ENCODE results near the gene TEX52. TPM values are rescaled to one million over a fixed set of nuclear protein-coding genes. Genes with fewer than 3 reads are reported as not detected.

The TEX52 gene
- total and polyA plus RNA-seq, 2 of the 13 experiments (the other 11 are each of a cell fraction or from before 2014, with no cell fraction given), result 0.05 TPM; not detected in 1

DNA sequence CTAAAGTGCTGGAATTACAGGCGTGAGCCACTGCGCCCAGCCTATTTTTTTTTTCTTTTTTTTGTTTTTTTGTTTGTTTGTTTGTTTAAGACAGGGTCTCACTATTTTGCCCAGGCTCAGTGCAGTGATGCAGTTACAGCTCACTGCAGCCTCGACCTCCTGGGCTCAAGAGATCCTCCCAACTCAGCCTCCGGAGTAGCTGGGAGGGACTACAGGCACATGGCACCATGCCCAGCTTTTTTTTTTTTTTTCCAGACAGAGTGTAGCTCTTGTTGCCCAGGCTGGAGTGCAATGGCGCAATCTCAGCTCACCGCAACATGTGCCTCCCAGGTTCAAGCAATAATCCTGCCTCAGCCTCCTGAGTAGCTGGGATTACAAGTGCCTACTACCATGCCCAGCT lies 50.1 kb downstream of the TEX52 start (continued):
- TF ChIP-seq, protein P1, sequence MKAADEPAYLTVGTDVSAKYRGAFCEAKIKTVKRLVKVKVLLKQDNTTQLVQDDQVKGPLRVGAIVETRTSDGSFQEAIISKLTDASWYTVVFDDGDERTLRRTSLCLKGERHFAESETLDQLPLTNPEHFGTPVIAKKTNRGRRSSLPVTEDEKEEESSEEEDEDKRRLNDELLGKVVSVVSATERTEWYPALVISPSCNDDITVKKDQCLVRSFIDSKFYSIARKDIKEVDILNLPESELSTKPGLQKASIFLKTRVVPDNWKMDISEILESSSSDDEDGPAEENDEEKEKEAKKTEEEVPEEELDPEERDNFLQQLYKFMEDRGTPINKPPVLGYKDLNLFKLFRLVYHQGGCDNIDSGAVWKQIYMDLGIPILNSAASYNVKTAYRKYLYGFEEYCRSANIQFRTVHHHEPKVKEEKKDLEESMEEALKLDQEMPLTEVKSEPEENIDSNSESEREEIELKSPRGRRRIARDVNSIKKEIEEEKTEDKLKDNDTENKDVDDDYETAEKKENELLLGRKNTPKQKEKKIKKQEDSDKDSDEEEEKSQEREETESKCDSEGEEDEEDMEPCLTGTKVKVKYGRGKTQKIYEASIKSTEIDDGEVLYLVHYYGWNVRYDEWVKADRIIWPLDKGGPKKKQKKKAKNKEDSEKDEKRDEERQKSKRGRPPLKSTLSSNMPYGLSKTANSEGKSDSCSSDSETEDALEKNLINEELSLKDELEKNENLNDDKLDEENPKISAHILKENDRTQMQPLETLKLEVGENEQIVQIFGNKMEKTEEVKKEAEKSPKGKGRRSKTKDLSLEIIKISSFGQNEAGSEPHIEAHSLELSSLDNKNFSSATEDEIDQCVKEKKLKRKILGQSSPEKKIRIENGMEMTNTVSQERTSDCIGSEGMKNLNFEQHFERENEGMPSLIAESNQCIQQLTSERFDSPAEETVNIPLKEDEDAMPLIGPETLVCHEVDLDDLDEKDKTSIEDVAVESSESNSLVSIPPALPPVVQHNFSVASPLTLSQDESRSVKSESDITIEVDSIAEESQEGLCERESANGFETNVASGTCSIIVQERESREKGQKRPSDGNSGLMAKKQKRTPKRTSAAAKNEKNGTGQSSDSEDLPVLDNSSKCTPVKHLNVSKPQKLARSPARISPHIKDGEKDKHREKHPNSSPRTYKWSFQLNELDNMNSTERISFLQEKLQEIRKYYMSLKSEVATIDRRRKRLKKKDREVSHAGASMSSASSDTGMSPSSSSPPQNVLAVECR (CRISPR knock-in tag; IDR thresholded peaks at IDR 0.05; ENCODE audit: borderline replicate concordance), result no peak
- TF ChIP-seq, protein P2, sequence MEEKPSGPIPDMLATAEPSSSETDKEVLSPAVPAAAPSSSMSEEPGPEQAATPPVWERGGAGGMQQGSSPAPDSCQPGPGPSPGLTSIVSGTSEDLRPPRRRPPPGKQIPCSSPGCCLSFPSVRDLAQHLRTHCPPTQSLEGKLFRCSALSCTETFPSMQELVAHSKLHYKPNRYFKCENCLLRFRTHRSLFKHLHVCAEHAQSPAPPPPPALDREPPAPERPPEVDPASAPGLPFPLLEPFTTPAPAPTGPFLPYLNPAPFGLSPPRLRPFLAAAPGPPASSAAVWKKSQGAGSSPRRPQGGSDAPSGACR (CRISPR knock-in tag; IDR thresholded peaks at IDR 0.05), result no peak
- TF ChIP-seq SMARCC2 (IDR thresholded peaks at IDR 0.05) (no peak), KLF13 (CRISPR knock-in tag; IDR thresholded peaks at IDR 0.05) (no peak), FOXP1 (IDR thresholded peaks at IDR 0.05) (no peak), FOXP1 (CRISPR knock-in tag; IDR thresholded peaks at IDR 0.05) (no peak), HOXA3 (CRISPR knock-in tag; IDR thresholded peaks at IDR 0.05) (no peak), CEBPB (IDR thresholded peaks at IDR 0.05; ENCODE audit: borderline replicate concordance, low read depth, low read length) (peak; percentile 41; the same call in 1 of the 2 replicates), AHR (CRISPR knock-in tag; IDR thresholded peaks at IDR 0.05) (no peak), ZNF30 (CRISPR knock-in tag; IDR thresholded peaks at IDR 0.05) (no peak)
- TF ChIP-seq, protein P3, sequence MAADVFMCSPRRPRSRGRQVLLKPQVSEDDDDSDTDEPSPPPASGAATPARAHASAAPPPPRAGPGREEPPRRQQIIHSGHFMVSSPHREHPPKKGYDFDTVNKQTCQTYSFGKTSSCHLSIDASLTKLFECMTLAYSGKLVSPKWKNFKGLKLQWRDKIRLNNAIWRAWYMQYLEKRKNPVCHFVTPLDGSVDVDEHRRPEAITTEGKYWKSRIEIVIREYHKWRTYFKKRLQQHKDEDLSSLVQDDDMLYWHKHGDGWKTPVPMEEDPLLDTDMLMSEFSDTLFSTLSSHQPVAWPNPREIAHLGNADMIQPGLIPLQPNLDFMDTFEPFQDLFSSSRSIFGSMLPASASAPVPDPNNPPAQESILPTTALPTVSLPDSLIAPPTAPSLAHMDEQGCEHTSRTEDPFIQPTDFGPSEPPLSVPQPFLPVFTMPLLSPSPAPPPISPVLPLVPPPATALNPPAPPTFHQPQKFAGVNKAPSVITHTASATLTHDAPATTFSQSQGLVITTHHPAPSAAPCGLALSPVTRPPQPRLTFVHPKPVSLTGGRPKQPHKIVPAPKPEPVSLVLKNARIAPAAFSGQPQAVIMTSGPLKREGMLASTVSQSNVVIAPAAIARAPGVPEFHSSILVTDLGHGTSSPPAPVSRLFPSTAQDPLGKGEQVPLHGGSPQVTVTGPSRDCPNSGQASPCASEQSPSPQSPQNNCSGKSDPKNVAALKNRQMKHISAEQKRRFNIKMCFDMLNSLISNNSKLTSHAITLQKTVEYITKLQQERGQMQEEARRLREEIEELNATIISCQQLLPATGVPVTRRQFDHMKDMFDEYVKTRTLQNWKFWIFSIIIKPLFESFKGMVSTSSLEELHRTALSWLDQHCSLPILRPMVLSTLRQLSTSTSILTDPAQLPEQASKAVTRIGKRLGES (CRISPR knock-in tag; IDR thresholded peaks at IDR 0.05; ENCODE audit: borderline replicate concordance), result no peak
- TF ChIP-seq, protein P4, sequence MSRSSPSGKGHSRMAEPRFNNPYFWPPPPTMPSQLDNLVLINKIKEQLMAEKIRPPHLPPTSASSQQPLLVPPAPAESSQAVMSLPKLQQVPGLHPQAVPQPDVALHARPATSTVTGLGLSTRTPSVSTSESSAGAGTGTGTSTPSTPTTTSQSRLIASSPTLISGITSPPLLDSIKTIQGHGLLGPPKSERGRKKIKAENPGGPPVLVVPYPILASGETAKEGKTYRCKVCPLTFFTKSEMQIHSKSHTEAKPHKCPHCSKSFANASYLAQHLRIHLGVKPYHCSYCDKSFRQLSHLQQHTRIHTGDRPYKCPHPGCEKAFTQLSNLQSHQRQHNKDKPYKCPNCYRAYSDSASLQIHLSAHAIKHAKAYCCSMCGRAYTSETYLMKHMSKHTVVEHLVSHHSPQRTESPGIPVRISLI (CRISPR knock-in tag; IDR thresholded peaks at IDR 0.05; ENCODE audit: borderline replicate concordance), result 0 out of 2 replicates have a peak, but pooled peaks have one; percentile 24
- TF ChIP-seq, protein P5, sequence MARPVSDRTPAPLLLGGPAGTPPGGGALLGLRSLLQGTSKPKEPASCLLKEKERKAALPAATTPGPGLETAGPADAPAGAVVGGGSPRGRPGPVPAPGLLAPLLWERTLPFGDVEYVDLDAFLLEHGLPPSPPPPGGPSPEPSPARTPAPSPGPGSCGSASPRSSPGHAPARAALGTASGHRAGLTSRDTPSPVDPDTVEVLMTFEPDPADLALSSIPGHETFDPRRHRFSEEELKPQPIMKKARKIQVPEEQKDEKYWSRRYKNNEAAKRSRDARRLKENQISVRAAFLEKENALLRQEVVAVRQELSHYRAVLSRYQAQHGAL (CRISPR knock-in tag; IDR thresholded peaks at IDR 0.05; ENCODE audit: not compliant biosample characterization), result no peak

Measured in HepG2 (cell line).